A549 (cell line): ENCODE results near the gene CARD8. TPM values are rescaled to one million over a fixed set of nuclear protein-coding genes. Genes with fewer than 3 reads are reported as not detected.

Source experiments
- ATAC-seq, 2 experiments: fragments of 200-7000 bp in 1 of 2; fragments of >200 bp in 1 of 2; cut with Nextera tagmentation in 1 of 2; cut with Tn5 transposase in 1 of 2; 3 replicates each; pipeline versions ENCODE4 v1.8.0 to v1.9.1; 2018 to 2020; ENCODE audit warnings: mild to moderate bottlenecking in 1 of 2, moderate library complexity in 1 of 2
- CTCF ChIA-PET: fragments of 300-600 bp; sonication (Branson Sonifier 250); formaldehyde crosslinking; extraction: SDS; loops from one replicate; lab custom pipeline; 2021; ENCODE audit warnings: antibody characterized with exemption, inconsistent platforms; lab: Yijun Ruan, JAX
- POLR2A ChIA-PET: fragments of 350-600 bp; formaldehyde crosslinking; extraction: SDS; loops from one replicate; lab custom pipeline; 2021; ENCODE audit warnings: antibody characterized with exemption, inconsistent platforms; lab: Yijun Ruan, JAX
- DNase-seq, 2 experiments: peaks; one replicate each; pipeline versions ENCODE4 v3.0.0 to v3.0.0-alpha.2; 2011 to 2016; ENCODE audit warnings: low read depth in 1 of 2, low spot score in 1 of 2
- FAIRE-seq: peaks from 2 replicates; lab custom pipeline; 2011; peaks lifted over from hg19 to GRCh38; lab: Jason Lieb, UNC
- H3K27ac ChIP-seq, 2 experiments: fragments of >200 bp; sonication (Bioruptor Twin); formaldehyde crosslinking; 3 replicates each; pipeline ENCODE4 v1.5.1; 2016 to 2017
- H3K4me1 ChIP-seq: fragments of >200 bp; sonication (Bioruptor Twin); formaldehyde crosslinking; 3 replicates; pipeline ENCODE4 v1.6.1; 2016
- H3K4me2 ChIP-seq: fragments of >200 bp; sonication (Bioruptor Twin); formaldehyde crosslinking; 3 replicates; pipeline ENCODE4 v1.6.1; 2016
- H3K4me3 ChIP-seq: fragments of >200 bp; sonication (Bioruptor Twin); formaldehyde crosslinking; 3 replicates; pipeline ENCODE4 v1.5.1; 2016
- H3K9me3 ChIP-seq: fragments of >200 bp; sonication (Bioruptor Twin); formaldehyde crosslinking; 3 replicates; pipeline ENCODE4 v1.6.1; 2016
- ATOH8 ChIP-seq: fragments of 250-450 bp; sonication (Bioruptor Pico); IDR thresholded peaks from 2 replicates; pipeline ENCODE4 v1.5.0; 2020; ENCODE audit warnings: low read depth, mild to moderate bottlenecking, moderate library complexity
- EHF ChIP-seq: fragments of 250-450 bp; sonication (Bioruptor Pico); IDR thresholded peaks from 2 replicates; pipeline ENCODE4 v1.5.0; 2020; ENCODE audit warnings: mild to moderate bottlenecking
- ESRRA ChIP-seq: fragments of 150-350 bp; IDR thresholded peaks from 2 replicates; pipeline ENCODE4 v1.6.1; 2014; ENCODE audit warnings: mild to moderate bottlenecking, low read length, borderline replicate concordance
- FOSB ChIP-seq: fragments of 250-450 bp; sonication (Bioruptor Pico); IDR thresholded peaks from 2 replicates; pipeline ENCODE4 v1.5.0; 2020; ENCODE audit warnings: mild to moderate bottlenecking, moderate library complexity
- FOXS1 ChIP-seq: fragments of 250-450 bp; sonication (Bioruptor Pico); IDR thresholded peaks from 2 replicates; pipeline ENCODE4 v1.5.0; 2020; ENCODE audit warnings: mild to moderate bottlenecking, moderate library complexity
- HDAC2 ChIP-seq: fragments of 200-600 bp; sonication (generic); IDR thresholded peaks from 2 replicates; pipeline ENCODE4 v1.6.1; 2016
- HEYL ChIP-seq: fragments of 250-450 bp; sonication (Bioruptor Pico); IDR thresholded peaks from 2 replicates; pipeline ENCODE4 v1.8.0; 2021; ENCODE audit warnings: mild to moderate bottlenecking, moderate library complexity
- HOXA7 ChIP-seq: fragments of 250-450 bp; sonication (Bioruptor Pico); IDR thresholded peaks from 2 replicates; pipeline ENCODE4 v1.5.0; 2020; ENCODE audit warnings: mild to moderate bottlenecking, moderate library complexity
- KDM5A ChIP-seq: fragments of 200-600 bp; sonication (generic); IDR thresholded peaks from 2 replicates; pipeline ENCODE4 v1.6.1; 2016; ENCODE audit warnings: antibody characterized with exemption, mild to moderate bottlenecking
- MAFK ChIP-seq: fragments of 450-650 bp; IDR thresholded peaks from 2 replicates; pipeline ENCODE4 v1.6.1; 2014; ENCODE audit not compliant: partially characterized antibody
- MAZ ChIP-seq: fragments of 150-350 bp; IDR thresholded peaks from 2 replicates; pipeline ENCODE4 v1.6.1; 2014; ENCODE audit warnings: antibody characterized with exemption, low read depth, low read length, borderline replicate concordance
- MYC ChIP-seq: IDR thresholded peaks from 2 replicates; pipeline ENCODE4 v1.6.1; 2012; ENCODE audit warnings: mild to moderate bottlenecking, inconsistent platforms, low read length, improper control_type of control experiment, borderline replicate concordance
- NFE2L2 ChIP-seq: fragments of 150-350 bp; conservative IDR thresholded peaks from 2 replicates; pipeline ENCODE4 v1.6.1; 2014; ENCODE audit warnings: low read length
- NR3C1 ChIP-seq: fragments of >200 bp; sonication (Bioruptor Twin); formaldehyde crosslinking; IDR thresholded peaks from 3 replicates; pipeline ENCODE4 v1.6.1; 2017
- RAD21 ChIP-seq, 2 experiments: fragments of >200 bp in 1 of 2; sonication (Bioruptor Twin) in 1 of 2; formaldehyde crosslinking in 1 of 2; IDR thresholded peaks in 1 of 2; conservative IDR thresholded peaks in 1 of 2; 2 replicates in 1 of 2; 3 replicates in 1 of 2; pipeline ENCODE4 v1.6.1; 2012 to 2018; ENCODE audit warnings: inconsistent platforms in 1 of 2
- RARB ChIP-seq: fragments of 250-450 bp; sonication (Bioruptor Pico); IDR thresholded peaks from 2 replicates; pipeline ENCODE4 v1.8.0; 2021; ENCODE audit warnings: mild to moderate bottlenecking, moderate library complexity
- RCOR1 ChIP-seq: fragments of 150-350 bp; IDR thresholded peaks from 2 replicates; pipeline ENCODE4 v1.6.1; 2014; ENCODE audit warnings: antibody characterized with exemption, low read length, low read depth
- RFX5 ChIP-seq: fragments of 450-650 bp; IDR thresholded peaks from 2 replicates; pipeline ENCODE4 v1.7.1; 2014; ENCODE audit warnings: antibody characterized with exemption, mild to moderate bottlenecking, moderate library complexity
- ZC3H11A ChIP-seq: fragments of 450-650 bp; IDR thresholded peaks from 2 replicates; pipeline ENCODE4 v1.6.1; 2014; ENCODE audit warnings: antibody characterized with exemption, mild to moderate bottlenecking
- WGBS: methylation state at CpG from one replicate; pipeline ENCODE4 v1.1.6; 2017; ENCODE audit errors: missing lambda C conversion rate; 5-methylcytosine and 5-hydroxymethylcytosine counted together
- polyA plus RNA-seq, 4 experiments: library from polyadenylated mRNA; depleted of rRNA in 3 of 4; stranded (reverse); fragments of >200 nt; fragmentation: RNase III in 1 of 4; extraction: RNeasy Plus Mini Kit Qiagen cat#74134 plus additional on column Dnase treatment in 1 of 4; gene quantifications; 2 replicates in 3 of 4; 3 replicates in 1 of 4; pipeline ENCODE4 v1.2.3, GENCODE V29; 2011 to 2017
- TF ChIP-seq, protein P1 (sequence below): IDR thresholded peaks from 2 replicates; pipeline ENCODE4 v1.6.1; 2012
- TF ChIP-seq, protein P2 (sequence below): IDR thresholded peaks from 2 replicates; pipeline ENCODE4 v1.6.1; 2012
- TF ChIP-seq, protein P3 (sequence below): fragments of 200-600 bp; sonication (generic); IDR thresholded peaks from 2 replicates; pipeline ENCODE4 v1.6.1; 2016; ENCODE audit warnings: antibody characterized with exemption, mild to moderate bottlenecking, moderate library complexity
- TF ChIP-seq, protein P4 (sequence below): fragments of 150-350 bp; IDR thresholded peaks from 2 replicates; pipeline ENCODE4 v1.6.1; 2014; ENCODE audit warnings: low read depth, mild to moderate bottlenecking, low read length
- TF ChIP-seq, protein P5 (sequence below): fragments of 450-650 bp; IDR thresholded peaks from 2 replicates; pipeline ENCODE4 v1.6.1; 2014; ENCODE audit warnings: antibody characterized with exemption

Gene CARD8
- polyA plus RNA-seq, 2 of the 4 experiments (the other 2 are of a cell fraction) = 27.5 to 34.7 TPM

GRCh38 chr19:48252609-48253008 is 3.1 kb downstream of the CARD8 start:
- ChIA-PET POLR2A (no interaction called here), CTCF (interaction anchor here (1.0 kb wide), 1 partner anchor 19 kb away, joined by 3 read pairs; no protein-coding TSS in a partner anchor)
- Histone ChIP-seq H3K9me3 (no peaks in the 10 kb centered on the region), H3K4me3 (no peak overlapping the region), H3K4me2 (no peak overlapping the region), H3K4me1 (peaks cover 10% of the 10 kb centered on the region; the same call in 1 of the 3 replicates), H3K27ac (no peak overlapping the region)
- ATAC-seq (no peak), FAIRE-seq (no peak), DNase-seq (no peak)
- no peak for TF ChIP-seq FOXS1 (CRISPR knock-in tag)
- no peak for TF ChIP-seq FOSB (CRISPR knock-in tag)
- TF ChIP-seq RARB (CRISPR knock-in tag) = no peak
- TF ChIP-seq, protein P1, sequence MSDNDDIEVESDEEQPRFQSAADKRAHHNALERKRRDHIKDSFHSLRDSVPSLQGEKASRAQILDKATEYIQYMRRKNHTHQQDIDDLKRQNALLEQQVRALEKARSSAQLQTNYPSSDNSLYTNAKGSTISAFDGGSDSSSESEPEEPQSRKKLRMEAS = no peak
- no peak for TF ChIP-seq ESRRA
- no peak for TF ChIP-seq EHF (CRISPR knock-in tag)
- no peak for TF ChIP-seq RAD21 (conservative IDR thresholded peaks at IDR 0.05 in 1 of 2, IDR thresholded peaks at IDR 0.05 in 1 of 2)
- TF ChIP-seq, protein P2, sequence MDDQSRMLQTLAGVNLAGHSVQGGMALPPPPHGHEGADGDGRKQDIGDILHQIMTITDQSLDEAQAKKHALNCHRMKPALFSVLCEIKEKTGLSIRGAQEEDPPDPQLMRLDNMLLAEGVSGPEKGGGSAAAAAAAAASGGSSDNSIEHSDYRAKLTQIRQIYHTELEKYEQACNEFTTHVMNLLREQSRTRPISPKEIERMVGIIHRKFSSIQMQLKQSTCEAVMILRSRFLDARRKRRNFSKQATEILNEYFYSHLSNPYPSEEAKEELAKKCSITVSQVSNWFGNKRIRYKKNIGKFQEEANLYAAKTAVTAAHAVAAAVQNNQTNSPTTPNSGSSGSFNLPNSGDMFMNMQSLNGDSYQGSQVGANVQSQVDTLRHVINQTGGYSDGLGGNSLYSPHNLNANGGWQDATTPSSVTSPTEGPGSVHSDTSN = no peak
- TF ChIP-seq RFX5 = no peak
- no peak for TF ChIP-seq ATOH8
- TF ChIP-seq KDM5A = no peak
- no peak for TF ChIP-seq MAZ
- no peak for TF ChIP-seq HEYL (CRISPR knock-in tag)
- no peak for TF ChIP-seq HDAC2
- no peak for TF ChIP-seq ZC3H11A
- no peak for TF ChIP-seq NR3C1
- TF ChIP-seq, protein P3, sequence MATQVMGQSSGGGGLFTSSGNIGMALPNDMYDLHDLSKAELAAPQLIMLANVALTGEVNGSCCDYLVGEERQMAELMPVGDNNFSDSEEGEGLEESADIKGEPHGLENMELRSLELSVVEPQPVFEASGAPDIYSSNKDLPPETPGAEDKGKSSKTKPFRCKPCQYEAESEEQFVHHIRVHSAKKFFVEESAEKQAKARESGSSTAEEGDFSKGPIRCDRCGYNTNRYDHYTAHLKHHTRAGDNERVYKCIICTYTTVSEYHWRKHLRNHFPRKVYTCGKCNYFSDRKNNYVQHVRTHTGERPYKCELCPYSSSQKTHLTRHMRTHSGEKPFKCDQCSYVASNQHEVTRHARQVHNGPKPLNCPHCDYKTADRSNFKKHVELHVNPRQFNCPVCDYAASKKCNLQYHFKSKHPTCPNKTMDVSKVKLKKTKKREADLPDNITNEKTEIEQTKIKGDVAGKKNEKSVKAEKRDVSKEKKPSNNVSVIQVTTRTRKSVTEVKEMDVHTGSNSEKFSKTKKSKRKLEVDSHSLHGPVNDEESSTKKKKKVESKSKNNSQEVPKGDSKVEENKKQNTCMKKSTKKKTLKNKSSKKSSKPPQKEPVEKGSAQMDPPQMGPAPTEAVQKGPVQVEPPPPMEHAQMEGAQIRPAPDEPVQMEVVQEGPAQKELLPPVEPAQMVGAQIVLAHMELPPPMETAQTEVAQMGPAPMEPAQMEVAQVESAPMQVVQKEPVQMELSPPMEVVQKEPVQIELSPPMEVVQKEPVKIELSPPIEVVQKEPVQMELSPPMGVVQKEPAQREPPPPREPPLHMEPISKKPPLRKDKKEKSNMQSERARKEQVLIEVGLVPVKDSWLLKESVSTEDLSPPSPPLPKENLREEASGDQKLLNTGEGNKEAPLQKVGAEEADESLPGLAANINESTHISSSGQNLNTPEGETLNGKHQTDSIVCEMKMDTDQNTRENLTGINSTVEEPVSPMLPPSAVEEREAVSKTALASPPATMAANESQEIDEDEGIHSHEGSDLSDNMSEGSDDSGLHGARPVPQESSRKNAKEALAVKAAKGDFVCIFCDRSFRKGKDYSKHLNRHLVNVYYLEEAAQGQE = no peak
- 76% methylated on average over 4 of the region's 4 CpGs for WGBS

DNA sequence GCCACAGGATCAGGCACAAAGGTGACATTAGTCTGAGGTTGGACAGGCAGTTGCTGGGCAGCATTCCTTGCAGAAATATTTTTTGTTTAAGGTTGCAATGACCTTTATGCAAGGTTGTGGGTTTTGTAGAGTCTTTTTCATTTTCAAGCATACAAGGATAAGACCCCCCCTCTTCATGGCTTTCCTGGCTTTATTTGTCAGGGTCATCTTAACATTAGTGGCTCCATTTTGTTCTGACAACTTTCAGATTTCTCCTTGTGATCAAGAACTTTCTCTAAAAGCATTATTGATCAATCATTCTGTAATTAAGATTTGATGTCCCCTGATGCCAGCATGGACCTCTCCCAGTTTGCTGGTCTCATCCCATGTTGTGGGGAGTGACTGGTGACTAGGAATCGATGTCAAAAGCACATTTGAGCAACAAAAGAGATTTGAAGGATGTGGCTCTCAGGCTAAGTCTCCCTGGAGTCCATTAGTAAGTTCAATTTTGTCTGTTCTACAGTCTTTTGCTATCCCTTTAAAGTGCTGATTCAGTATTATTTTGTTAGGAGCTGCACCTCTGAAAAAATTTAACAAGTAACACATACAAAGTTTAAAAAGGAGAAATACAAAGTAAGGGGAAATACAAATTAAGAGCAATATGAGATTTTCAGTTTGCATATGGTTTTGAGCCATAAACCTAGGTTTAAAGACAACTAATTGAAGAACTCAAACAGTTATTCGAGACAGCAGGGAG is 5.3 kb downstream of the CARD8 start:
- Histone ChIP-seq H3K27ac (no peak overlapping the region), H3K9me3 (no peaks in the 10 kb centered on the region), H3K4me2 (no peak overlapping the region), H3K4me1 (peaks cover 10% of the 10 kb centered on the region; the same call in 1 of the 3 replicates), H3K4me3 (no peak overlapping the region)
- TF ChIP-seq NFE2L2 = no peak
- no peak for TF ChIP-seq MAZ
- TF ChIP-seq MYC = no peak
- TF ChIP-seq HOXA7 (CRISPR knock-in tag) = no peak
- no peak for TF ChIP-seq RCOR1
- no peak for TF ChIP-seq RFX5
- TF ChIP-seq, protein P4, sequence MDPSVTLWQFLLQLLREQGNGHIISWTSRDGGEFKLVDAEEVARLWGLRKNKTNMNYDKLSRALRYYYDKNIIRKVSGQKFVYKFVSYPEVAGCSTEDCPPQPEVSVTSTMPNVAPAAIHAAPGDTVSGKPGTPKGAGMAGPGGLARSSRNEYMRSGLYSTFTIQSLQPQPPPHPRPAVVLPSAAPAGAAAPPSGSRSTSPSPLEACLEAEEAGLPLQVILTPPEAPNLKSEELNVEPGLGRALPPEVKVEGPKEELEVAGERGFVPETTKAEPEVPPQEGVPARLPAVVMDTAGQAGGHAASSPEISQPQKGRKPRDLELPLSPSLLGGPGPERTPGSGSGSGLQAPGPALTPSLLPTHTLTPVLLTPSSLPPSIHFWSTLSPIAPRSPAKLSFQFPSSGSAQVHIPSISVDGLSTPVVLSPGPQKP = no peak
- TF ChIP-seq, protein P5, sequence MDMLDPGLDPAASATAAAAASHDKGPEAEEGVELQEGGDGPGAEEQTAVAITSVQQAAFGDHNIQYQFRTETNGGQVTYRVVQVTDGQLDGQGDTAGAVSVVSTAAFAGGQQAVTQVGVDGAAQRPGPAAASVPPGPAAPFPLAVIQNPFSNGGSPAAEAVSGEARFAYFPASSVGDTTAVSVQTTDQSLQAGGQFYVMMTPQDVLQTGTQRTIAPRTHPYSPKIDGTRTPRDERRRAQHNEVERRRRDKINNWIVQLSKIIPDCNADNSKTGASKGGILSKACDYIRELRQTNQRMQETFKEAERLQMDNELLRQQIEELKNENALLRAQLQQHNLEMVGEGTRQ = no peak
- peak; percentile 96 for TF ChIP-seq MAFK
- ATAC-seq = no peak
- POLR2A ChIA-PET = no interaction called here
- no peak for DNase-seq
- WGBS = 66% methylated on average over 2 of the region's 2 CpGs
- CTCF ChIA-PET = no interaction called here
- FAIRE-seq = peak; percentile 13
